Thymus (tissue), 11 donors: ENCODE measurements around the gene HPS4. TPM values are rescaled to one million over a fixed set of nuclear protein-coding genes. Genes with fewer than 3 reads are reported as not detected.
A peak's percentile ranks its signal among the peaks of the same experiment; 100 is the strongest.
"Not testable (repeated sequence)": the region's sequence is repeated elsewhere in the genome, so short reads cannot be mapped to it uniquely, and the experiment has no call there.

Experiments used
- DNase-seq, 9 donors: peaks; one replicate each; pipeline ENCODE4 v3.0.0-alpha.2; 2013; ENCODE audit warnings: low spot score in 9 of 9, low read depth in 6 of 9, missing footprints in 1 of 9
- H3K27ac ChIP-seq, 2 donors: one replicate each; pipeline ENCODE4 v1.5.1; 2013; ENCODE audit warnings: control low read depth in 1 of 2, low read depth in 1 of 2, low read length in 1 of 2, mild to moderate bottlenecking in 1 of 2, moderate library complexity in 1 of 2
- H3K27me3 ChIP-seq, 2 donors: one replicate each; pipeline ENCODE4 v1.5.1; 2013; ENCODE audit warnings: low read length in 1 of 2; ENCODE audit not compliant: control insufficient read depth in 2 of 2, insufficient read depth in 1 of 2
- H3K36me3 ChIP-seq, 2 donors: one replicate each; pipeline ENCODE4 v1.5.1; 2013; ENCODE audit warnings: low read length in 1 of 2, mild to moderate bottlenecking in 1 of 2, moderate library complexity in 1 of 2; ENCODE audit not compliant: control insufficient read depth in 2 of 2, insufficient read depth in 2 of 2
- H3K4me1 ChIP-seq, 2 donors: one replicate each; pipeline ENCODE4 v1.5.1; 2013; ENCODE audit warnings: low read length in 2 of 2; ENCODE audit not compliant: control insufficient read depth in 2 of 2, insufficient read depth in 2 of 2
- H3K4me3 ChIP-seq, 2 donors: one replicate each; pipeline ENCODE4 v1.5.1; 2013; ENCODE audit warnings: low read length in 2 of 2, control low read depth in 1 of 2, mild to moderate bottlenecking in 1 of 2
- H3K9me3 ChIP-seq, 2 donors: one replicate each; pipeline ENCODE4 v1.5.1; 2013; ENCODE audit warnings: low read length in 1 of 2, mild to moderate bottlenecking in 1 of 2; ENCODE audit not compliant: control insufficient read depth in 2 of 2, insufficient read depth in 1 of 2
- WGBS: extraction: QIAGEN DNeasy Blood & Tissue Kit; methylation state at CpG from one replicate; pipeline ENCODE4 v1.1.7; 2013; 5-methylcytosine and 5-hydroxymethylcytosine counted together
- polyA plus RNA-seq: library from polyadenylated mRNA; stranded (reverse); fragments of 200-250 nt; gene quantifications from one replicate; pipeline ENCODE4 v1.2.3, GENCODE V29; 2013
- total RNA-seq: library from RNA; stranded (reverse); fragments of 120-200 nt; gene quantifications from one replicate; pipeline ENCODE4 v1.2.4, GENCODE V29; 2013
- donor health status: healthy.

The HPS4 gene
- total and polyA plus RNA-seq, 2 donors, result 20.6 to 32.2 TPM

DNA sequence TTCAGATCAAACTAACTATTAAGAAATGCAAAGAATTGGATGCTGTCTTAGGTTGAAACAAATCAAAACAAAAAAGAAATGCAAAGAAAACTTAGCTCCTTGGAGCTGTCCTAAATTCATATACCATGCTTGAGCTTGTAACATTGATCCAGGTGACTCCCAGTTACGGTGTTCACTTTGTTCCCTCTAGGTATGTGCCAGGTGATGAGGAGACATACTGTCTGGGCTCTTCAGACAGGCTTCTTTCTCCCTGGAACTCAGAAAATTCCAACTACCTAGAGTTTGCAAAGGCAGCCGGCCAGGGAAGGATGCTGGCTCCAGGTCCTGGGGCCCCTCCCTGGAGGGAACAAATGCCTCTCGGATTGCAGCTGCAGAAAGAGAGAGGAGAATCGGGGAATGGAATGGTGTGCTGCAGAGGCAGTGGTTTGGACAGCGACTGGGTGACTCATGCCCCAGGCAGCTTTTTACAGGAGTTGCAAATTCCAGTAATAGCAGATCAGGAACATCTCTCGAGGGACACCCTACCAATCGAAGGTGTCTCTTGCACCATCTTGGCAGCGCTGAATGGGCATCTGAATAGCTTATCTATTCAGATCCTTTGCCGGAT lies 66.8 kb downstream of the HPS4 start:
- 80% methylated on average over 9 of the region's 9 CpGs for WGBS
- H3K27me3 ChIP-seq, result peaks cover 0 to 6% of the 10 kb centered on the region in 2 donors
- no peaks in the 10 kb centered on the region for H3K4me1 ChIP-seq
- DNase-seq, result no peak
- no peak overlapping the region for H3K4me3 ChIP-seq
- no peaks in the 10 kb centered on the region for H3K36me3 ChIP-seq
- H3K27ac ChIP-seq, result no peak overlapping the region
- no peaks in the 10 kb centered on the region for H3K9me3 ChIP-seq

DNA sequence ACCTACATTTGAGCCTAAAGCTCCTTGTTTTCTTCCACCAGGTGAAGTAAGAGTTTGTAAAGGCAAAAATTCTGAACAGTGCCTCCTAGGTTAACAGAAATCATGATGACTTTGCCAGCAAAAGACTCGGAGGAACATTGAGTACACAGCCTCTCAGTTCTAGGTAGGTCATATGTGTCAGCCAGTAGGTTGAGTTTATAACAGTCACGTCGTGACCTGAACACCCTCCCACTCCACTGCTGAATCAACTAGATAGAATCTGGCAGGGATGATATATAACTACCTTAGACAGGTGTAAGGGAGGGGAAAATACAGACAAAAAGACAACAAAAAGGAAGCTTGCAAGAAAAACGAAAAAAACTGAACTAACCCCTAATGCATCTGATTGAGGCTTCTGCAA lies 67.3 kb downstream of the HPS4 start:
- Histone ChIP-seq H3K4me1 (no peaks in the 10 kb centered on the region), H3K27ac (no peak overlapping the region), H3K9me3 (no peaks in the 10 kb centered on the region), H3K36me3 (no peaks in the 10 kb centered on the region), H3K4me3 (no peak overlapping the region), H3K27me3 (peaks cover 0 to 6% of the 10 kb centered on the region in 2 donors)
- DNase-seq, result no peak
- 86% methylated on average over 4 of the region's 4 CpGs for WGBS

DNA sequence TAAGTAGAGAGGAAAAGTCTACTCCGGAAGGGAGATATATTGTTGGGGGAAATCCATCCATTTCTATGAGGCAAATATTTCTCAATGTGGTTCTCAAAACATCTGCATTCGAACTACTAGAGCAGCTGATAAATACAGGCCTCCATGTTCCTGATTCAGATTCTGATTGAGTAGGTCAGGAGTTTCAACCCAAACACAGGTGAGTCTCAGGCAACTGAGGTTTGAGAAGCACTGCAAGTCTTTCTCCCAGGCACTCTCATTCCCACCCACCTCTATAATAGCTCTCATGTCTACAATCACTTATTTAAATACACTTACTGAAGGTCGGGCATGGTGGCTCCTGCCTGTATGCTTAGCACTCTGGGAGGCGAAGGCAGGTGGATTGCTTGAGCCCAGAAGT lies 69.2 kb downstream of the HPS4 start:
- 97% methylated on average over 4 of the region's 4 CpGs for WGBS
- Histone ChIP-seq H3K4me3 (no peak overlapping the region), H3K27ac (no peak overlapping the region), H3K36me3 (no peaks in the 10 kb centered on the region), H3K9me3 (no peaks in the 10 kb centered on the region), H3K4me1 (no peaks in the 10 kb centered on the region), H3K27me3 (peaks cover 0 to 6% of the 10 kb centered on the region in 2 donors)
- DNase-seq, result no peak

DNA sequence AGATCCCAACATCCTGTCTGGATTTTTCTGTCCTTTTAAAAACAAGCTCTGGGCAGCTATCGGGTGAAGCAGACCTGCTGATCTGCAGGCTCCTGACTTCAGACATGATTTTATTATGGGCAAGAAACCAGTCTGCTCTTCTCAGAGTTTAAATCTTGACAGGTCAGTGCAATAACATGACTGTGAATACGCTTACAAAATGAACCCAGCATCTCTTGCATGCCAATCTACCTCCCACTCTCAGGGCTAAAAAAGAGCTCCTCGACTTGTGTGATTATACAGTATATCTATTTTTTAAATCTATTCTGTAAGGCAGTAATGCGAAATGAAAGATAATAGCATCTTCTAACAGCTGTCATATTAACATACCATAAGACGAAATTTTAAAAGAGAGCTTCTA lies 73.2 kb downstream of the HPS4 start:
- no peaks in the 10 kb centered on the region for H3K4me1 ChIP-seq
- H3K9me3 ChIP-seq, result no peaks in the 10 kb centered on the region
- no peak overlapping the region for H3K4me3 ChIP-seq
- 94% methylated on average over 5 of the region's 5 CpGs for WGBS
- no peak for DNase-seq
- no peak overlapping the region for H3K27ac ChIP-seq
- H3K36me3 ChIP-seq, result no peaks in the 10 kb centered on the region
- H3K27me3 ChIP-seq, result no peaks in the 10 kb centered on the region

DNA sequence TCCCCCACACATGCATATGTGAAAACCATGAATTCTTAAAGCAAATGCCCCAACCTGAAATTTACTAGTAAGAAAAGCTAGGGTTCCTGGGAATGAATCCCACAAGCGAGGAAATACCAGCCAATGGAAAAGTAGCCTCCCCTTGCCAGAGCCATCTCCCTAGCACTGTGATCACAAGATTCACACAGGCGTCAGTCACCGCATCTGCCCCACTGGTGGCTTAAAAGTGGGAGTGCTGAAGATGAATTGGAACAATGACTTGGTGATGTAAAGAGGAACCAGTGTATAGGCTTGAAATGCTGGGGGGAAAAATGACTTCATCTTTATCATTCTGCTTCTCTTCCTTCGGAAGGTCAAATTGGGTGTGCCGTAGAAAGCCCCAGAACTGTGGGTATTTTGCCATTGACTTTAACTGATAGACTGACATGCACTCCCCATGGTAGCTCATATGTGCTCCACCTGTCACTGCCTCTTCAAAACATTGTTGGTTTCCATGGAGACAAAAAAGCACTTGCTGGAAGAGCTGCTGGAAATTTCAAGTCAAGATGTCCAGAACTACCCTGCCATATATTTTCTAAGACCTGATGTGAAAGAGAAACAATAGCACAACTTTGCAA lies 73.8 kb downstream of the HPS4 start:
- H3K4me1 ChIP-seq, result peaks cover 0 to 2% of the 10 kb centered on the region in 2 donors

DNA sequence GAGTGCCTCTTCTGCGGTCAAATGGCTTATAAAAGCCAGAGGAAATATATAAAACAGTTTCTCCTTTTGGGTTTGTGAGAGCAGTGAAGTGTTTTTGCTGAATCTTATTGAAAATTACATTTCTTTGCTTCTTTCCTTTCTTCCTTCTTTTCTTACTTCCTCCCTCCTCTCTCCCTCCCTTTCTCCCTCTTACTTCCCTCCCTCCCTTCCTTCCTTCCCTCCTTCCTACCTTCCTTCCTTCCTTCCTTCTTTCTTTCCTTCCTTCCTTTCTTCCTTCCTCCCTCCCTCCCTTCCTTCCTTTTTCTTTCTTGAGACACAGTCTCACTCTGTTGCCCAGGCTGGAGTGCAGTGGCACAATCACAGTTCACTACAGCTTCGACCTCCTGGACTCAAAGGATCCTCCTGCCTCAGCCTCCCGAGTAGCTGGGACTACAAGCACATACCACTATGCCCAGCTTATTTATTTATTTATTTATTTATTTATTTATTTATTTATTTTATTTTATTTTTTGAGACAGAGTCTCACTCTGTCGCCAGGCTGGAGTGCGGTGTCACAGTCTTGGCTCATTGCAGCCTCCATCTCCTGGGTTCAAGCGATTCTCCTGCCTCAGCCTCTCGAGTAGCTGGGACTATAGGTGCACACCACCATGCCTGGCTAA lies 74.9 kb downstream of the HPS4 start:
- WGBS, result 95% methylated on average over 7 of the region's 7 CpGs
- H3K4me1 ChIP-seq, DNase-seq, H3K27me3 ChIP-seq, H3K27ac ChIP-seq, H3K4me3 ChIP-seq, H3K36me3 ChIP-seq, H3K9me3 ChIP-seq: not testable (repeated sequence)

More for the DNA sequence above, 73.8 kb downstream of the HPS4 start:
- no peak overlapping the region for H3K4me3 ChIP-seq
- peaks cover 0 to under 1% of the 10 kb centered on the region in 2 donors for H3K27me3 ChIP-seq
- no peak overlapping the region for H3K27ac ChIP-seq
- 85% methylated on average over 5 of the region's 5 CpGs for WGBS
- no peak for DNase-seq
- no peaks in the 10 kb centered on the region for H3K9me3 ChIP-seq
- H3K36me3 ChIP-seq, result no peaks in the 10 kb centered on the region

DNA sequence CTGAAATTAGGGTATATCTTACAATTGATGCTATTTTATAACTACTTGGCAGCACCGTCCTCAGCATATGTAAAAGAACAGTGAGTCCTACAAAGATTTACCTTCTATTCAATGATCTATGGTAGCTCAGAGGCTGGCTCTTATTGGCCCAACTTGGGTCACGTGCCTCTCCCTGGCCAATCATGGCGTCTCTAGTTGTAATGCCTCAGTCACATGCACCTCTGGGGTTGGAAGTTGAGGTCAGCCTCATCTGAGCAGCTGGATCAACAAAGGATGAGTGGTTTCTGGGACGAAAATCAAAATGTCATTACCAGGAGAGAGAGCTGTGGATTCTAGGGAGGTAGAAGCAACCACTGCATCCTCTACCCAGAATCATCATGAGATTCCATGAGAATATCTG lies 77.5 kb downstream of the HPS4 start:
- 96% methylated on average over 4 of the region's 4 CpGs for WGBS
- DNase-seq, result no peak
- peaks cover 0 to 5% of the 10 kb centered on the region in 2 donors for H3K27me3 ChIP-seq

DNA sequence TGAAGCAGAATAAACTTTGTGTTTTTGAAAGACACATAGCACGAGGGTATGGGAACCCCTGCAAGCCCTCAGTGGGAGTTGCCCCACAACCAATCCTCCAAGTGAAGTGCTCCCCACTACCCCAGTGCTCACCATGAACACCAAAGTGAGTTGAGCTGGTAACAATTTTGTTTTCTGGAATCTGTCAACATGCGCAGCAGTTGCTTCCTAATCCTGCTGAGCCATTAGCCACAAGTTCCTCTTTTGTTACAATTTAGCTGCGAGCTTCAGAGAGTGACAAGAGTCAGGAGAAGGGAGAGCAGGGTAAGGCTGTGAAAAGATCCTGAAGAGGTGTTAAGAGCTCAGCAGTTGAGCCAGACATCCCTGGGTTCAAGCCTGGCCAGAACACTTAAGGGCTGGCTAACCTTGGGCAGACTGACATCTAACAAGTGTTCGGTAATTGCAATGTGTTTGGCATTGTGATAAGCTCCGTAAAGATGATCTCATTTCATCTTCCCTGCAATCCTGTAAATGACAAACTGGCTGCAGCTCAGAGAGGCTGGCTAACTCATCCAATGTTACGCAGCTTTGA lies 78.6 kb downstream of the HPS4 start:
- 26% methylated on average over 6 of the region's 6 CpGs for WGBS
- peak in 1 of 9 donors; percentile 7 for DNase-seq
- H3K27me3 ChIP-seq, result peaks cover 0 to 5% of the 10 kb centered on the region in 2 donors

More for the DNA sequence above, 77.5 kb downstream of the HPS4 start:
- Histone ChIP-seq H3K9me3 (no peaks in the 10 kb centered on the region), H3K4me3 (no peak overlapping the region), H3K27ac (no peak overlapping the region), H3K4me1 (peaks cover 0 to 2% of the 10 kb centered on the region in 2 donors), H3K36me3 (no peaks in the 10 kb centered on the region)

DNA sequence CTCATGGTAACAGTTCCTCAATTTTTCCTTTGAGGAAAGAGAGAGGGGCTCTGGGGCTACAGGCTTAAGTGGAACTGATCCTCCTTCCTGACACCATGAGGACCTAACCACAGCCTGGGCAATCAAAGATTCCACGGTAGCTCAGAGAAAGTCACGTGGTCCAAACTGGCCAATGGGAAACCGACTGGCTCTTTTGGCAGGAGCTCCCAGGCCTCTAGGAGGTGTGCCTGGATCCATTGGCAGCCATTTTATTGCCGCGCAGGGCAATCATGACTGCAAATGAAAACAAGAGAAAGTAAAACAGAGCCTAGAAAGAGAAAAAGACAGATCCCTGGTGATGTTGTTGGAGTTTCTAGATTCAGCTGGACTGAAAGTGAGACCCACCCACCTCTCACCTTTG lies 81.9 kb downstream of the HPS4 start:
- no peak overlapping the region for H3K27ac ChIP-seq
- H3K36me3 ChIP-seq, result no peaks in the 10 kb centered on the region
- 87% methylated on average over 5 of the region's 5 CpGs for WGBS
- H3K4me3 ChIP-seq, result no peak overlapping the region
- peaks cover 0 to 5% of the 10 kb centered on the region in 2 donors for H3K27me3 ChIP-seq
- H3K4me1 ChIP-seq, result peaks cover 0 to 2% of the 10 kb centered on the region in 2 donors
- DNase-seq, result no peak
- no peaks in the 10 kb centered on the region for H3K9me3 ChIP-seq

More for the DNA sequence above, 78.6 kb downstream of the HPS4 start:
- Histone ChIP-seq H3K4me1 (peaks cover 0 to 2% of the 10 kb centered on the region in 2 donors), H3K36me3 (no peaks in the 10 kb centered on the region), H3K27ac (no peak overlapping the region), H3K9me3 (no peaks in the 10 kb centered on the region), H3K4me3 (no peak overlapping the region)
